Measurements from ENCODE around the gene PREX1.

PREX1 gene

GRCh38 chr20:48729538-48729937 is 98.3 kb downstream of the PREX1 start:
- DNase-seq, result no peak

- no peak for DNase-seq
Observed at GRCh38 chr20:48728042-48728825, 99.6 kb downstream of the PREX1 start.

GRCh38 chr20:48727226-48727625 is 100.6 kb downstream of the PREX1 start:
- no peak for DNase-seq

GRCh38 chr20:48725555-48725991 is 102.2 kb downstream of the PREX1 start:
- no peak for DNase-seq

GRCh38 chr20:48724891-48725554 is 102.8 kb downstream of the PREX1 start:
- DNase-seq, result no peak

GRCh38 chr20:48724382-48724781 is 103.4 kb downstream of the PREX1 start:
- DNase-seq, result no peak

GRCh38 chr20:48723308-48724264 is 104.2 kb downstream of the PREX1 start:
- no peak for DNase-seq

GRCh38 chr20:48722737-48723191 is 105.0 kb downstream of the PREX1 start:
- peak in 1 of 2 experiments; percentile 41 for DNase-seq

- peak; percentile 82 to 86 for DNase-seq
Observed at GRCh38 chr20:48722002-48722731, 105.6 kb downstream of the PREX1 start.

- no peak for DNase-seq
Observed at GRCh38 chr20:48721324-48722001, 106.3 kb downstream of the PREX1 start.

- DNase-seq, result no peak
Observed at GRCh38 chr20:48720256-48720985, 107.4 kb downstream of the PREX1 start.

GRCh38 chr20:48719598-48720255 is 108.1 kb downstream of the PREX1 start:
- DNase-seq, result no peak

GRCh38 chr20:48718786-48719578 is 108.8 kb downstream of the PREX1 start:
- no peak for DNase-seq

GRCh38 chr20:48717680-48718223 is 110.0 kb downstream of the PREX1 start:
- no peak for DNase-seq

- no peak for DNase-seq
Observed at GRCh38 chr20:48717095-48717672, 110.6 kb downstream of the PREX1 start.

- DNase-seq, result no peak
Observed at GRCh38 chr20:48716541-48716940, 111.3 kb downstream of the PREX1 start.

GRCh38 chr20:48716086-48716485 is 111.7 kb downstream of the PREX1 start:
- DNase-seq, result no peak

- no peak for DNase-seq
Observed at GRCh38 chr20:48714764-48715163, 113.0 kb downstream of the PREX1 start.

All from AML-193 (cell line).